CD4-positive, alpha-beta T cell treated with Interleukin-21 for 1 hour (primary cell): Measurements from ENCODE around the gene SLC7A7.
"Not testable (repeated sequence)": the region's sequence is repeated elsewhere in the genome, so short reads cannot be mapped to it uniquely, and the experiment has no call there.

Experiments used
- DNase-seq: peaks from one replicate; pipeline ENCODE4 v3.0.0-alpha.2; 2020

SLC7A7 gene

DNA sequence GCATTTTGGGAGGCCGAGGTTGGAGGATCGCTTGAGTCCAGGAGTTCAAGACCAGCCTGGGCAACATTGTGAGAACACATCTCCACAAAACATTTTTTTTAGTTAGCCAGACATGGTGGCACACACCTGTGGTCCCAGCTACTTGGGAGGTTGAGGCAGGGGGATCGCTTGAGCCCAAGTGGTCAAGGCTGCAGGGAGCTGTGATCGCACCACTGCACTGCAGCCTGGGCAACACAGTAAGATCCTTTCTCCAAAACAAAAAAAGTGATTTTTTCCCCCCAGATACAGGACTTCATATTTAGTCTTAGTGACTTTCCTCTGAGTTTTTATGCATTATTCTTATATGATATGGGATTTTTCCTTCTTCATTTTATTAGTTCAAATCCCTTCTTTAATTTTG lies 28.6 kb downstream of the SLC7A7 start:
- DNase-seq, result no peak

DNA sequence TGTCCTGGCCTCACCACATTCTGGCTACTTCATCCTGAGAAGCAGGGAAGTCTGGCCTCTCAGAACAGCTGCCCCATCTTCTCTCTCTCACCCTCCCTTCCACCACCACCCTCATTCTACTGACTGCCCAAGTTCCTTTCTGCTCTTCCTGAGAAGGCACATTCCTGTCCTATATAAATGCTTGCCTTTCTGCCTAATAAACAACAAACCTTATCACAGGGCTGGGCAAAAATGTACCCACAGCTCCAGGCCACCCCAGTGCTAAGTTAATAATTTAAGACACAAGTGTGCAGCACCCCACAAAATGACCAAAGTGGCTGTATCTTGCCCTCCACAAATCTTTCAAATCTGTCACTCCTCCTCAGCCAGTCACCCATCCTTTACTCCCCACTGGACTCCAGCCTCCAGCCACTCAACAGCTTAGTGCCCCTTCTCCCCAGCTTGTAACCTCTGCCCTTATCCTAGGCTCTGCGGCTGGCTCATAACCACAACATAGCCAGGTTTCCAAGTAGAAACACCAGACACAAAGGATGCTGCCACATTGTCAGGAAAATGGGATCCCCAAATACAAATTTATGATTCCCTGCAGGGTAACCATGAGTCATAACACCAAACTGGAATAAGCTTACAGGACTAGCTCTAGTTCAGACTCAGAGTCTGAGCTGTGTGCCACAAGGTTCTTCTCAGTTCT lies 33.8 kb downstream of the SLC7A7 start:
- no peak for DNase-seq

DNA sequence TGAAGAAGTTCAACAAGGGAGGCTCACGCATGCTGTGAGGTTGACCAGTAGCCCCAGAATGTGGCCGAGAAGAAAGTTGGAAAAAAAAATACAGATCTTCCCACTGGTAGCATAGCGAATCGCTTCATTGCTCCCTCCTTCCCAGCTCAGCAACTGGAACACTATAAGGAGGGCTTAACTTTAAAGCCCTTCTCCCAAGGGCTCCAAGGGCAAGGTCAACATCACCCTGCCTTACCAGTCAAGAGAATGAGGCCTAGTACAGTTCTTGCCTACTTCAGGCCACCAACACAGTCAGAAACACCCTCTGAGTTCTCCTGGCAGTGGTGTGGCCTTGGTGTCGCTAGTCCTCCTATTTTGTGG lies 34.3 kb downstream of the SLC7A7 start:
- no peak for DNase-seq

DNA sequence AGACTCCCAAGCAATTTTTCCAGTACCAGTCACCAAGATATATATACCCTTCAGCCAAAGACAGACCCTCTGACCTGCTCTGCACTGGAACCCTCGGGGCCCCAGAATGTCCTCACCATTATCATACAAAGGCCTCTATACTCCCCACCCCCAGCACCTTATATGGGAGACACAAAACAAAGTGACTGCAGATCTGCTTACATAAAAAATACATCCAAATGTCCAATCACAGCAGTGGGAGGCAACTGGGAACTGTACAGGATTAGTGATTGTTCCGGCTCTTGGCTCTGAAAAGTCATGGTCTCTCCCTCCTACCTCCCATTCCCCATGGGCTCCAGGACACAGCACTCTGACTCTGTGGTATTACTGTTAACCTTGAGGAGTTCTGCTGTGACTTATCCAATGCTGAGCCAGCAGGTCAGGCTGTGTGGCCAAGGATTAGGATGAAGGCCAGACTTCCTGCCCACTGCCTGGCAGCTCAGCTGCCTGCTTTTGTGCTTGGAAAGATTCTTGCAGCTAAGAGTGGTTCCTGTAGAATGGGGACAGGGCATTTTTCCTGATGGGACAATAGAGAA lies 35.0 kb downstream of the SLC7A7 start:
- no peak for DNase-seq

DNA sequence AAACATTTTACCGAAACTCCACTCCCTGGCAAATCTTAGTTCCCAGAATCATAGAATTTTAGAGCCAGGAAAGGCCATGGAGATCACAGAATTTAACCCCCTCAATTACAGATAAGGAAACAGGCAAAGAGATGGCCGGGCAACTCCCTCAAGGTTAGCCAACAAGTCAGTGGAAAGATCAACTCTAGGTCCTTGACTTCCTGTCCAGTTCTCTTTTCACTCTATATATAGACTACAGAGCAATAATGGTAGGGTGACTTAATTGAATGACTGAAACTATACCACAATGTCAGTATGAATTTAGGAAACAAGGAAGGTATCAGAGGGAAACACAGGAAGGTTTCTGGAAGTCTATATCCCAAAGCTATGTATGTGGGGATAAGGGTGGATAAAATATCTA lies 37.2 kb downstream of the SLC7A7 start:
- no peak for DNase-seq

DNA sequence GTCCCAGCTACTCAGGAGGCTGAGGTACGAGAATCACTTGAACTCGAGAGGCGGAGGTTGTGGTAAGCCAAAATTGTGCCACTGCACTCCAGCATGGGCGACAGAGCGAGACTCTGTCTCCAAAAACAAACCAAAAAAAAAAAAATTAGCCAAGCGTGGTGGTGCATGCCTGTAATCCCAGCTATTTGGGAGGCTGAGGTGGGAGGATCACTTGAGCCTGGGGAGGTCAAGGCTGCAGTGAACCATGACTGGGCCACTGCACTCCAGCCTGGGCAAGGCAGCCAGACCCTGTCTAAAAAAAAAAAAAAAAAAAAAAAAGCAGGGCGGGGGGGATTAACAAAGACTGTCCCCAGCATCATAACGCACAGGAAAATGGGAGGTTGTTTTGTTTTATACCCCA lies 38.4 kb downstream of the SLC7A7 start:
- not testable (repeated sequence) for DNase-seq

DNA sequence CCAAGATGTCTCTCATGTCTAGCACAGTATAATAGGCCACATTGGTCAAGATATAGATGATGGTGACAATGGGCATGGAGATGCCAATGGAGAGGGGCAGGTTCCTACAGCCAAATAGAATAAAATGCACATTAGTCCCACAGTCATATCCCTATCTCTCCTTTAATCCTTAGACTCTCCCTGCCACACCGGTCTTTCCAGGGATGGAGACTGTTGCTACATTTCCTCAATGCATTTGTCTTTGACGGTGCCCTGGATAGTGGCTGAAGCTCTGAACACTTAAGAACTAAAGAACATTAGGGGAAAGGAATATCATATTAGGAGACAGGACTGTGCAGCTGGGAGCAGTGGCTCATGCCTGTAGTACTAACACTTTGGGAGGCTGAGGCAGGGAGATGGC lies 39.0 kb downstream of the SLC7A7 start:
- no peak for DNase-seq

DNA sequence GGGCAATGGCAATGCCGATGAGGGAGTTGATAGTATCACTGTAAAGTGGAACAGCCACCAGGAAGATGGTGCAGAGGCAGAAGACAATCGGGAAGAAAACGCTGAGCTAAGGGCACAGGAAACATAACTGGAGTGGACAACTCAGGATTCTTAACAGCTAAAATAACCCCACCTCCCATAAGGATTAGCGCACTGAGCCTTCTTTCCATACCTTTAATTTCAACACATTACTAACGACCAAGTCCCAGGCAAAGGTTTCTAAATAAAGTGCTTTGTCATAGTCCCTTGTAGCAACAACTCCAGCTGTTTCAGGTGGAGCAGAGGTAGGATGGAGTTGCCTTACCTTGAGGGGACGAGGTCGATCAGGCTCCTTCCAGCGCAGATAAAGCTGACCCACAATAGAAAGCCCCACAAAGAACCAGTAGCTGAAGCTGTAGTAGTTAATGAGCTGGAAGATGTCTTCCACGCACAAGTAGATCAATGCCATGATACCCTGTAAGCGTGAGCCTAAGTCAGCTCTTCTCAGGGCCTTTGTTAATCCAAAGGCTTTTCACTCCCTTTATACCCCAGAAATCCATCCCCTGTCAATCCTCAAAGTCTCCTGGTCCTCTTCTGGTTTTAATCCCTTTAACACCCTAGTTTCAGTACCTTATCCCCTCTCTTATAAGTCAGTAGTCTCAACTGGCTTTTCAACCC lies 41.1 kb downstream of the SLC7A7 start:
- DNase-seq, result no peak

DNA sequence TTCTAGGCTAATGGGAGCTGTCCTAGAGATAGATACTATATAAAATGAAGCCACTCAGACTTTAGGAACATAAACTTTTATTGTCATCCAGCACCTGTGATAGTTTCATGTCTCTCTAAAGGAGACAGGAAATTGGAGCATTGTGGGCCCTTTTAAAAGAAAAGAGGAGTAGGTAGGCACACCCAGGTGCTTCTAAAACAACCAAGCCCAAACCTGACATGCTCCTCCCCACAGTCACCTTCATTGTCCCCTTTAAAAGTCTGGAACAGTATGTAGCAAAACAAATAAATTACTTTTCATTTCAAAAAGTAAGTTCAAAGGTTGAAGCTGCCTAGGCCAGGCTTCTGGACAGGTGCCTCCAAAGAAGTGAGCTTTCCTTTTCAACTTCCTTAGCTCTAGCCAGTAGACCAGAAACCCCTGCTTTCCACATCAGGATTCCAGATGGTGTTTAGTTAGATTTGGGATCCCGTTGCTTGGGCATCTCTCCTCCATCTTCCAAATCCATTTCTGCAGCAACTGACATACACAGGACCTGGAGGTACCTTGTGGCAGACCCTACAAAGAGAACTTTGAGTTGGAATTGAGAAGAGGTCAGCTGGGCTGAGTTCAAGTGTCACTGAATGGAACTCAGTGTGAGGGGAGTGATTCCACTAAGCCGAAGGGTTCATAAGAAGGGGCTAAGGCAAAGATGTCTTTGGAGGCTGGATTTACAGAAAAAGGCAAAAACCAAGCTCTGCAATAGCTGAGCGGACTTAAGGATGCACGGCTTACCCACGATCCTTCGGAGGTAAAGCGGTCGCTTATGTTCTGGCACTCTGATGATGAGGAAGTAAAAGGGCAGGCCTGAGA lies 41.8 kb downstream of the SLC7A7 start:
- DNase-seq, result no peak

DNA sequence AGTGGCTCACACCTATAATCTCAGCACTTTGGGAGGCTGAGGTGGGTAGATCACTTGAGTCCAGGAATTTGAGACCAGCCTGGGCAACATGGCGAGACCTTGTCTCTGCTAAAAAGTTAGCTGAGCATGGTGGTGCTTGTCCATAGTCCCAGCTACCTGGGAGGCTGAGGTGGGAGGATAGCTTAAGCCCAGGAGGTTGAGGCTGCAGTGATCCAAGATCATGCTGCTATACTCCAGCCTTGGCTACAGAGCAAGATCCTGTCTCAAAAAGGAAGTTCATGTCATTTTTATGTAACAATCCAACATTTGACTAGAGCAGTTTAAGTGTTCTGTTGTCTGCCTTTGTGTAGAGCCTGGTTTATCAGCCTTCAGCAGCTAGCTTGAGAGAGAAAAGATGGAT lies 42.5 kb downstream of the SLC7A7 start:
- no peak for DNase-seq

DNA sequence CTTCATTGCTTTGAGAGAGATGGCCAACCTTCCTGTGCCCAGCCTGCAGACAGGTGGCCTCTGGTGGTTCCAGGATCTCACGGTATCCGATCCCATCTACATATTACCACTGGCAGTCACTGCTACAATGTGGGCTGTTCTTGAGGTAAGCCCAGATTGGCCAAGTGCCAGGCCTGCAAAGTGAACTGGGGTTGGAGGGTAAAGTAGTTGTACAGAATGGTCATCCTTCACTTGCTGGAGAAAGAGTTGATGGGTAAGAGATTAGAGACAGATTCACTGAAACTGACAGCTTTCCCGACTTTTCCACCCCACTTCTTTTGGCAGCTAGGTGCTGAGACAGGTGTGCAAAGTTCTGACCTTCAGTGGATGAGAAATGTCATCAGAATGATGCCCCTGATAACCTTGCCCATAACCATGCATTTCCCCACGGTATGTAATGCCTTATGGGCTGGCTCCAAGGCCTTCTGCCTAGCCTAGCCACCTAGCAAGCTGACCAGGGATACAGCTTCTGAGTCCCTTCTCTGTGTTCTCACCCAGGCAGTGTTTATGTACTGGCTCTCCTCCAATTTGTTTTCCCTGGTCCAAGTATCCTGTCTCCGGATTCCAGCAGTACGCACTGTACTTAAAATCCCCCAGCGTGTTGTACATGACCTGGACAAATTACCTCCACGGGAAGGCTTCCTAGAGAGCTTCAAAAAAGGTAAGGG lies 44.6 kb downstream of the SLC7A7 start:
- DNase-seq, result no peak

DNA sequence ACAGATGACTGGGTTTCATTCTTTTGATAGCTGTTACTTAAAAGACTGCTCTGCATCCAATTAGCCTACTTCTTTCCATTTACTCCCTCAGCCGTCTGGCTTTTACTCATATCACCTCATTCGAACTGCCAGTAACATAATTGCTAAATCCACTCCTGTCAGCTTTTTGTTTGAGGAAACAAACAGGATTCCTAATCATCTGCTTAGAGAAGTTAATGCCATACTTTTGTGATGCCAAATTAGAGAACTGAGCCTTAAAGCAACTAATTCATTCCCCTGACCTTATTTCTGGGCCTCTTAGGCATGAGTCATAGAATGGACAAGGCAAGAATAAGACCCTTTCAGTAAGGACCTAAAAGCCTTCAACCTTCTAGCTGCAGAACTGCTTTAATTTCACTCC lies 45.9 kb downstream of the SLC7A7 start:
- no peak for DNase-seq

DNA sequence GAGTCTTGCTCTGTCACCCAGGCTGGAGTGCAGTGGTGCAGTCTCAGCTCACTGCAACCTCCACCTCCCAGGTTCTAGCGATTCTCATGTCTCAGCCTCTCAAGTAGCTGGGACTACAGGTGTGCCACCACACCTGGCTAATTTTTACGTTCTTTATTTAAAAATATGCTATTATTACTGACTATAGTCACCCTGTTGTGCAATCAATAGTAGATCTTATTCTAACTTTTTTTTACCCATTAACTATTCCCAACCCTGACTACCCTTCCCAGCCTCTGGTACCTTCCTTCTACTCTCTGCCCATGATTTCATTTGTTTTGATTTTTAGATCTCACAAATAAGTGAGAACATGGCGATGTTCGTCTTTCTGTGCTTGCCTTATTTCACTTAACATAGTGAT lies 46.3 kb downstream of the SLC7A7 start:
- no peak for DNase-seq

DNA sequence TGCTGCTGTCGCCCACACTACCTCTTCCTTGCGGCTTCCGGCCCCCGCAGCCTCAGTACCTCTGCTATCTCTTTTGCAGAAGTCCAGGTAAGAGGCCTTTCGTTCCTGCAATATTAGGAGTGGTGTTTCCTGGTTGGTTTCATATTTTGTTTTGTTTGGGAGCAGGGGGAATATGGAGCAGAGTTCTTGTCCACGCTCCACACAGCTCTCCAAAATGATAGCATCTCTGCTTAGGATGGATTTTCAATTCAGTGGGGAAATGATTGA lies 48.0 kb downstream of the SLC7A7 start:
- DNase-seq, result no peak

DNA sequence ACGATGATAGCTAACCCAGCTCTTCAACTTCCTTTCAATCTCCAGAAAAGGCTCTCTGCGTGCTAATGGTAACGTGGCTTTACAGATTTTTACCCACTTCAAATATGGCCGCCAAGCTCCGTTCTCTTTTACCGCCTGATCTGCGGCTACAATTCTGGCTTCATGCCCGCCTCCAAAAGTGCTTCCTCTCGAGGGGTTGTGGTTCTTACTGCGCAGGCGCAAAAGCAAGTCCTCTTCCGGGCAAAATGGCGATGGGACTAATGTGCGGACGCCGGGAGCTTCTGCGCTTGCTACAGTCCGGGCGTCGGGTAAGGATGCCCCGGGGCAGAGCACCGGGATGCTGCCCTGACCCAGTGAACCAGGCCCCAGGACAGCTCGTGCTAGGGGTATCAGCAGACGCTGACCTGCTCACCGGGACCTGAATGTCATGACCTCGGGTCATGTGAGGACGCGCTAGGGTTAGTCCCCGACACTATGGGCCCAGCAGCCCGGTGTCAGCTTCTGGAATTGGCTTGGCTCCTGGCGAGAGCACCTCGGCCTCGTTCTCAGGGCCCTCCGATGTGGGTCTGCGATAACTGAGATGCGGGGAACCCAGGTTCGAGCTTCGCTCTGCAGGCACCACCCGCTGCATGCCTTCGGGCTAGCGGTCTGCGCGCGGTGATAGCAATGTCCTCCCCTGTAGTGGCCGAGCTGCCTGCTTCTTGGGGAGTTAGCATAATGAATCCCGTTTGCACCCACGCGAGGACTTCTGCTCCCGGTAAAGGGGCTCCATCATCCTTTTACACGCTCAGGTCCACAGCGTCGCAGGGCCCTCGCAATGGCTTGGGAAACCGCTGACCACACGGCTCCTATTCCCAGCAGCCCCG lies 48.5 kb downstream of the SLC7A7 start, which contains the start of gene OXA1L:
OXA1L (plus strand) TSS at position 232 of the 866 bp plus-strand sequence; CDS start at position 246, 14 bp downstream.
- peak; percentile 98 for DNase-seq

DNA sequence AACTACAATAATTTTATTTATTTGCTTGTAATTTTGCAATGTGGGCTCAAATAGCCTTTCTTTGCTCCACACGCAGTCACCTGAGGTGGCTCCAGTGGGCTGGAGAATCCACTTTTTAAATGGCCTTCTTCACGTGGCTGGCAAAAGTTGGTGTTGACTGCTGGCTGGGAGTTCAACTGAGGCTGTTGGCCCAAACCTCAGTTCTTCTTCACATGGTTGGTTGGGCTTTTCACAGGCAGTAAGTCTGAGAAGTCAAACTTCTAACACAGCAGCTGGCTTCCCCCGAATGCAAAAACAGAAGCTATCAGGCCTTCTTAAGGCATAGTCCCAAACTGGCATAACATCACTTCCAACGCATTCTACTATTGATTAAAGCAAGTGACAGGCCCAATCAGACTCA lies 50.9 kb downstream of the SLC7A7 start:
- DNase-seq, result no peak

DNA sequence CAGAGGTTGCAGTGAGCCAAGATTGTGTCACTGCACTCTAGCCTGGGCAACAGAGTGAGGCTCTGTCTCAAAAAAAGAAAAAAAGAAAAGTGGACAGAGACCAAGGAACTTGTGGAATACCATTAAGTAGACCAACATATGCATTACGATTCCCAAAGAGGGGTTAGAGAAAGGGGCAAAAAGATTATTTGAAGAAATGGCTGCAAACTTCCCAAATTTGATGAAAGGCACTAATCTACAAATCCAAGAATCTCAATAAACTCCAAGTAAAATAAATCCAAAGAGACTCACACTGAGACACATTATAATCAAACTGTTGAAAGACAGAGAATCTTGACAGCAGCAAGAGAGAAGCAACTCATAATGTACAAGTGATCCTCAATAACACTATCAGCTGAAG lies 53.5 kb downstream of the SLC7A7 start:
- no peak for DNase-seq

DNA sequence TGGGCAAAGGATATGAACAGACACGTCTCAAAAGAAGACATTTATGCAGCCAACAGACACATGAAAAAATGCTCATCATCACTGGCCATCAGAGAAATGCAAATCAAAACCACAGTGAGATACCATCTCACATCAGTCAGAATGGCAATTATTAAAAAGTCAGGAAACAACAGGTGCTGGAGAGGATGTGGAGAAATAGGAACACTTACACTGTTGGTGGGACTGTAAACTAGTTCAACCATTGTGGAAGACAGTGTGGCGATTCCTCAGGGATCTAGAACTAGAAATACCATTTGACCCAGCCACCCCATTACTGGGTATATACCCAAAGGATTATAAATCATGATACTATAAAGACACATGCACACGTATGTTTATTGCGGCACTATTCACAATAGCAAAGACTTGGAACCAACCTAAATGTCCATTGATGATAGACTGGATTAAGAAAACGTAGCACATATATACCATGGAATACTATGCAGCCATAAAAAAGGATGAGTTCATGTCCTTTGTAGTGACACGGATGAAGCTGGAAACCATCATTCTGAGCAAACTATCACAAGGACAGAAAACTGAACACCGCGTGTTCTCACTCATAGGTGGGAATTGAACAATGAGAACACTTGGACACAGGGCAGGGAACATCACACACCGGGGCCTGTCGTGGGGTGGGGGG lies 57.1 kb downstream of the SLC7A7 start:
- DNase-seq, result not testable (repeated sequence)

DNA sequence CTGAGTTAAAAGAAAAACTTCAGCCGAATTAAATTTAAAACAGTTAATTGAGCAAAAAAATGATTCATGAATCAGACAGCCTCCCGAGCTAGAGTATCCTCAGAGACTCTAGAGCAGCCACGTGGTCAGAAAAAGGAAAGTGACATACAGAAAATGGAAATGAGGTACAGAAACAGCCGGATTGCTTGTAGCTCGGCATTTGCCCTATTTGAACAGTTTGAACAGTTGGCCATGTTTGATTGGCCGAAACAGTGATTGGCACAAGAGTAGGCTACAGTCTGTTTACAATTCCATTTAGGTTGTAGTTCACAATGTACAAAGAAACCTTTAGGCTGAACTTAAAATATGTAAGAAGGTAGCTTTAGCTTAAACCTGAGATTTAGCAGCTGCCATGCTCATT lies 61.6 kb downstream of the SLC7A7 start:
- DNase-seq, result no peak

DNA sequence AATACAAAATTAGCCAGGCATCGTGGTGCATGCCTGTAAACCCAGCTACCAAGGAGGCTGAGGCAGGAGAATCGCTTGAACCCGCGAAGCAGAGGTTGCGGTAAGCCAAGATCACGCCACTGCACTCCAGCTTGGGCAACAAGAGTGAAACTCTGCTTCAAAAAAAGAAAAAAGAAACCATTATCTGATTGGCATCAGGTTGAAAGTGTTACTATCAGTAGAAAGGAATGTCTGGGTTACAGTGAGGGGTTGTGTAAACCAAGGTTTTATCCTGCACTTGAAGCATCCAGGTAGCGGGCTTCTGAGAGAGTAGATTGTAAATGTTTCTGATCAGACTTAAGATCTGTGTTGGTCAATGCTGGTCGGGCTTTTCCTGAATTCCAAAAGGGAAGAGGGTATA lies 62.8 kb downstream of the SLC7A7 start:
- DNase-seq, result no peak

DNA sequence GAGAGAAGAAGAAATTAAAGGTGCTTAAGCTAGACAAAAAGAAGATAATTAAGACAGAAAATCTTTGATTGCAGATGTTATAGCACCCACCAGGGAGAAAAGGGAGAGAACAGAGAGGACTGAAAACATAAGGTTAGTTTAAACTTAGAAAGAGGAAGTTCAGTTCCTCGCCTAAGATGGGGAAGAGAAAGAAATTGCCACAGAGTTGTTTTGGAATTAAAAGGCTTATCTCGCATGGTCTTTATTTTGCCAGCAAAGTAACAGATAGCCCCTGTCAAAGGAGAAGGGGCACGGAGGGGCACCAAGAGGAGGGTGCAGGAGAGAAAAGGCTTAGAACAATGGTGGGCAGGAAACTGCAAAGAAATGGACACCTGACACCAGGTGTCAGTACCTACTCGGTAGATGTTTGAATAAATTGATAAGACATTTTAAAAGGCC lies 66.6 kb downstream of the SLC7A7 start:
- DNase-seq, result no peak
